WTC11 (cell line): ENCODE measurements around the gene ZNF48.

Experiments used
- ATF2 ChIP-seq: sonication (generic); formaldehyde crosslinking; IDR thresholded peaks from 2 replicates; pipeline ENCODE4 v1.8.1; 2022; ENCODE audit warnings: low read depth, missing genetic modification reagents, borderline replicate concordance
- ATF3 ChIP-seq: sonication (generic); formaldehyde crosslinking; conservative IDR thresholded peaks from 2 replicates; pipeline ENCODE4 v1.8.1; 2022; ENCODE audit warnings: mild to moderate bottlenecking, missing genetic modification reagents
- ATF6 ChIP-seq: sonication (generic); formaldehyde crosslinking; IDR thresholded peaks from 2 replicates; pipeline ENCODE4 v1.8.1; 2023; ENCODE audit warnings: mild to moderate bottlenecking, missing genetic modification reagents
- CDX4 ChIP-seq: fragments of 250-450 bp; sonication (Bioruptor Pico); IDR thresholded peaks from 2 replicates; pipeline ENCODE4 v1.9.0; 2021; ENCODE audit warnings: moderate library complexity, mild to moderate bottlenecking, inconsistent platforms, borderline replicate concordance
- CTCF ChIP-seq: fragments of 200-600 bp; IDR thresholded peaks from 2 replicates; pipeline ENCODE4 v1.8.0; 2022; ENCODE audit warnings: antibody characterized with exemption
- FOXJ3 ChIP-seq: sonication (generic); formaldehyde crosslinking; IDR thresholded peaks from 2 replicates; pipeline ENCODE4 v1.9.0; 2021; ENCODE audit warnings: missing genetic modification reagents, mild to moderate bottlenecking, borderline replicate concordance
- KAT7 ChIP-seq: sonication (generic); formaldehyde crosslinking; IDR thresholded peaks from 2 replicates; pipeline ENCODE4 v1.8.1; 2023; ENCODE audit warnings: missing genetic modification reagents, mild to moderate bottlenecking, borderline replicate concordance
- MAX ChIP-seq: sonication (generic); formaldehyde crosslinking; IDR thresholded peaks from 2 replicates; pipeline ENCODE4 v1.8.0; 2022; ENCODE audit warnings: mild to moderate bottlenecking, missing genetic modification reagents
- NFYB ChIP-seq: sonication (generic); formaldehyde crosslinking; conservative IDR thresholded peaks from 2 replicates; pipeline ENCODE4 v1.8.0; 2022; ENCODE audit warnings: low read depth, missing genetic modification reagents
- SMAD3 ChIP-seq: sonication (generic); formaldehyde crosslinking; IDR thresholded peaks from 2 replicates; pipeline ENCODE4 v1.8.0; 2022; ENCODE audit warnings: missing genetic modification reagents, mild to moderate bottlenecking, borderline replicate concordance
- SMAD4 ChIP-seq: sonication (generic); formaldehyde crosslinking; IDR thresholded peaks from 2 replicates; pipeline ENCODE4 v1.8.0; 2022; ENCODE audit warnings: mild to moderate bottlenecking, missing genetic modification reagents
- SP1 ChIP-seq: sonication (generic); formaldehyde crosslinking; conservative IDR thresholded peaks from 2 replicates; pipeline ENCODE4 v1.8.1; 2022; ENCODE audit warnings: missing genetic modification reagents
- TEAD4 ChIP-seq: sonication (generic); formaldehyde crosslinking; IDR thresholded peaks from 2 replicates; pipeline ENCODE4 v1.8.0; 2022; ENCODE audit warnings: mild to moderate bottlenecking, missing genetic modification reagents
- ZNF138 ChIP-seq: sonication (generic); formaldehyde crosslinking; conservative IDR thresholded peaks from 2 replicates; pipeline ENCODE4 v1.8.1; 2022; ENCODE audit warnings: mild to moderate bottlenecking, moderate library complexity, missing genetic modification reagents

GRCh38 chr16:30351586-30352419 lies 43.4 kb upstream of the ZNF48 start:
- no peak for TF ChIP-seq CTCF
- no peak for TF ChIP-seq FOXJ3 (CRISPR knock-in tag)
- TF ChIP-seq SP1 (CRISPR knock-in tag): no peak
- TF ChIP-seq CDX4: no peak
- no peak for TF ChIP-seq MAX (CRISPR knock-in tag)
- no peak for TF ChIP-seq ATF6 (CRISPR knock-in tag)
- TF ChIP-seq NFYB (CRISPR knock-in tag): no peak
- TF ChIP-seq SMAD3 (CRISPR knock-in tag): no peak
- no peak for TF ChIP-seq SMAD4 (CRISPR knock-in tag)
- no peak for TF ChIP-seq ZNF138
- TF ChIP-seq KAT7 (CRISPR knock-in tag): no peak
- TF ChIP-seq TEAD4: no peak
- TF ChIP-seq ATF2 (CRISPR knock-in tag): no peak
- TF ChIP-seq ATF3 (CRISPR knock-in tag): no peak
